Neuron (in vitro differentiated cells): ENCODE results near the gene C1QTNF6.

Experiments
- H2AFZ ChIP-seq: one replicate; pipeline ENCODE4 v1.6.1; 2013; ENCODE audit warnings: low read depth, mild to moderate bottlenecking, inconsistent platforms, low read length, moderate library complexity
- H3K27me3 ChIP-seq: one replicate; pipeline ENCODE4 v1.6.1; 2013; ENCODE audit warnings: low read length; ENCODE audit not compliant: insufficient read depth
- H3K36me3 ChIP-seq: one replicate; pipeline ENCODE4 v1.6.1; 2013; ENCODE audit warnings: low read length; ENCODE audit not compliant: insufficient read depth
- H3K4me1 ChIP-seq: one replicate; pipeline ENCODE4 v1.6.1; 2013; ENCODE audit warnings: low read length; ENCODE audit not compliant: insufficient read depth
- H3K4me3 ChIP-seq: 2 replicates; pipeline ENCODE4 v1.5.1; 2013; ENCODE audit warnings: mild to moderate bottlenecking, low read length, moderate library complexity
- H3K9me3 ChIP-seq: one replicate; pipeline ENCODE4 v1.6.1; 2013; ENCODE audit warnings: low read length

Gene C1QTNF6

DNA sequence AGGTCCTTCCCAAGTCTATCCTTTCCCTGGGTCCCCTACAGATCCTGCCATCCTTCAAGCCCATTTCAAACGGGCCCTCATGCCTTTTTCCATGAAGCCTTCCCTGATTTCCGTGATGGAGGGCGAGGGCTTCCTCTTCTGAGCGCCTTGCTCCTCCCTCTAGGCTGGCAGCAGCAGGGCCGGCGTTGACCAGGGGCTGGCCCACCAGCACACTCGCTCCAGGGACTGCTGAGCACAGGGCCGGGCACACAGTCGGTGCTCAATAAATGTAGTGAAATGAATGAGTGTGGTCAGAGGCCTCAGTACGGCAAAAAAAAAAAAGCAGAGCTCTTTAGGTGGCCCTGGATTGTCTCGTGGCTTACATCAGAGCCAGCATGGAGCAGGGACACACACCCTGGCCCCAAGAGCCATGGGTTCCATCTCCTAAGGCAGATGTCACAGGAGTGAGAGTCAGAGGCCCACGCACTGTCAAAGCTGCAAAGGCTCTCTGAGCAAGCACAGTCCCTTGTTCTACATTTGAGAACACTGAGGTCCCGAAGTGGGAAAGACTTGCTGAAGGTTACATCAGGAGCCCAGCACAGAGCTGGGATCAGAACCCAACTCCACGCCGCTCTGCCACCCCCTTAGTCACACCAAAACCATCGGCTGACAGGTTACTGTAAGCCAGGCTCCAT is 41.4 kb downstream of the C1QTNF6 start:
- Histone ChIP-seq H3K27me3 (peaks cover 7% of the 10 kb centered on the region), H3K4me1 (no peaks in the 10 kb centered on the region), H2AFZ (no peak overlapping the region), H3K36me3 (no peaks in the 10 kb centered on the region), H3K9me3 (no peaks in the 10 kb centered on the region), H3K4me3 (no peak overlapping the region)

GRCh38 chr22:37146051-37146385 is 42.0 kb downstream of the C1QTNF6 start:
- H2AFZ ChIP-seq: no peak overlapping the region
- H3K4me1 ChIP-seq: no peaks in the 10 kb centered on the region
- no peak overlapping the region for H3K4me3 ChIP-seq
- H3K27me3 ChIP-seq: peaks cover 7% of the 10 kb centered on the region
- H3K36me3 ChIP-seq: no peaks in the 10 kb centered on the region
- H3K9me3 ChIP-seq: no peaks in the 10 kb centered on the region

DNA sequence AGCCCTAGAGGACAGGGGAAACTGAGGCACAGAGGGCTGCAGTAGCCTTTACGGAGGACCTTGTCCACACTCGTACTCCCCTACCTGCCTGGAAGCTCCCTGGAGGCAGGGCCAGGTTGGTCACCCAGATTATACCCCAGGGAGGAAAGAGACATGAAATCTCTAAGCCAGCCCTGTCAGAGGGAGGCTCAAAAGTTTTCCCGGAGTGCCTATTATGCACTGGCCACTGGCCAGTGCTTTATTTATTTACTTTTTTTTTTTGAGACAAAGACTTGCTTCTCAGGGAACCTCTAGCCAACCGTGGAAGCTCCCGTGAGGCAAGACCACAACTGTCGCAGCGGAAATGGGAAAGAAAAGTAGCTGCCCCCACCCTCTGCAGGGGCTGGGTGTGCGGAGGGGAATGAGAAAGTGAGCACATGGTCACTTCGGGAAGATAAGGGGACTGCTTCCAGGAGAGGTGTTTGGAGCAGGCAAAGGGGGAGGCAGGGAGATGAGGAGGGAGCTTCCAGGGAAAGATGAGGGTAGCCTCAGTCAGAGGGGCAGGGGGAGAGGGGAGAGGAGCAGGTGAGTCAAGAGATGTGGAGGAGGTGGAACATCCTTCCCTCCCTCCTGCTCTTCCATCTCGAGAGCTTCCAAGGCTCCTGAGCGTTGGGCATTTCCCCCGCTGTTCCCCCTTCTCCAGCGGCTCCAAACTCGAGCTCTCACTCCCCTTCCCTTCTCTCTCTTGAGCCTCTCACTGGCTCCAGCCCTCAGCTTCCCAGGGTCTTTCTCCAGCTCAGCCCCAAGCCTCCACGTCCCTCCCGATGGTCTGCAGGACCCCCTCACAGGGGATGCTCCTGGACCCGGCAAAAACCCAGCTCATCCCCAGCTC is 42.6 kb downstream of the C1QTNF6 start:
- H3K4me3 ChIP-seq: no peak overlapping the region
- peaks cover 7% of the 10 kb centered on the region for H3K27me3 ChIP-seq
- no peaks in the 10 kb centered on the region for H3K9me3 ChIP-seq
- no peaks in the 10 kb centered on the region for H3K36me3 ChIP-seq
- H3K4me1 ChIP-seq: no peaks in the 10 kb centered on the region
- H2AFZ ChIP-seq: no peak overlapping the region

DNA sequence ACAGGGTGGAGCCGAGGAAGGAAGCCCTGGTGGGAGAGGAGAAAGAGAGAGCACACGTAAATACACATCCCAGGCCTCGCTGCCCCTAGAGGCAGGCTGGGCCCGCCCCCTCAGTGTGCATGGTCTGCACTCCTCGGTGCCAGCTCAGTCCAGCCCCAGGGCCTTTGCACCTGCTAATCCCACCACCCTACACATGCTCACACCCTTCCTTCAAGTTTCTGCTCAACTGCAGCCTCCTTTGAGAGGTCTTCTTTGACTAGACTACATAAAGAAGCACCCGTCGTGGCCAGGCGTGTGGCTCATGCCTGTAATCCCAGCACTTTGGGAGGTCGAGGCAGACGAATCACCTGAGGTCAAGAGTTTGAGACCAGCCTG is 43.9 kb downstream of the C1QTNF6 start:
- Histone ChIP-seq H3K27me3 (peaks cover 7% of the 10 kb centered on the region), H3K36me3 (no peaks in the 10 kb centered on the region), H3K9me3 (no peaks in the 10 kb centered on the region), H2AFZ (no peak overlapping the region), H3K4me3 (no peak overlapping the region), H3K4me1 (no peaks in the 10 kb centered on the region)

- H2AFZ ChIP-seq: no peak overlapping the region
- peaks cover 7% of the 10 kb centered on the region for H3K27me3 ChIP-seq
- H3K9me3 ChIP-seq: no peaks in the 10 kb centered on the region
- H3K4me3 ChIP-seq: no peak overlapping the region
- no peaks in the 10 kb centered on the region for H3K4me1 ChIP-seq
- H3K36me3 ChIP-seq: no peaks in the 10 kb centered on the region
These were observed 46.1 kb downstream of the C1QTNF6 start for GRCh38 chr22:37141971-37142370.

DNA sequence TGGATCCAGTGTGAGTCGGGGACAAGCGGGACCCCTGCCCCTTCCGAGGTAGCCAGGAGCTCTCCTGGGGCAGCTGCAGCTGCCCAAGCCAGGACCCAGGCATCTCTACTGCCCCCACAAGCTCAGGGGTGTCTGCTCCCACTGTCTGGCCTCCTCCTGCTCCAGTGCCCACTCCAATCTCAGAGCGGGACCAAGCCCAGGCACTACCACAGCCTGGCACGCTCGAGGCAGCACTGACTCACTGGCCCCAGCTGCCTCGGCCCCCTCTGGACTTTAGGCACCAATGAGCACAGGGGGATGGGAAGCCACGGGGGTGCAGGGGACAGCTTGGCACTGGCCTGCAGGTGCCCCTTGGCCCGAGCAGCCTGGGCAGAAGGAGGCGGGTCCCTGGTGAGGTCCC is 46.6 kb downstream of the C1QTNF6 start:
- Histone ChIP-seq H3K4me3 (no peak overlapping the region), H2AFZ (no peak overlapping the region), H3K9me3 (no peaks in the 10 kb centered on the region), H3K4me1 (no peaks in the 10 kb centered on the region), H3K36me3 (no peaks in the 10 kb centered on the region), H3K27me3 (peaks cover 7% of the 10 kb centered on the region)

DNA sequence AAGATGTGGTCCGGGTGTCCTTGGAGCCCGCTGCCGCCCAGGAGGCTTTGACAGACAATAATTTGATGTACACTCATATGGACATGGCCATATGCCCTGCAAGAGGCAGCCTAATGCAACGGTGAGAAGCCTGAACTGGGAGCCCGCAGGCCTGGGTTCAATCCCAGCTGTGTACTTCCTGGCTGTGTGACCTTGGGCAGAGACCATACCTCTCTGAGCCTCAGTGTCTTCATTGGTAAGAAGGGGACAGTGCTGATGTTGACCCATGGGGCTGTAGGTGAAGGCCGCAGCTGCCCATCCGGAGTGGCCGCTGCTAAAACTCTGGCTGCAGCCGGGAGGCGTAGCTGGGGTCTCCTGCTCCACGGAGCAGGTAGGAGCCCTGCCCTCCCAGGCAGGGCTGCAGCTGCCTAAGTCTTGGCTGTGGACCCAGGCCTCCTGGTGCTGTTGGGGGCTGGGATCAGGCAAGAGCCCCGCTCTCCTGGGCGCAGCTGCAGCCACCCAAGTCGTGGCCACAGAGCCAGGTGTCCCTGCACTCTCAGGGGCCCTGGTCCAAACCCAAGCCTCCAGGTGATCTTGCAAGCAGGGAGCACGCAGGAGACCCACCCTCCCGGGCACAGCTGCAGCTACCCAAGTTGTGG is 47.2 kb downstream of the C1QTNF6 start:
- Histone ChIP-seq H3K9me3 (no peaks in the 10 kb centered on the region), H3K36me3 (no peaks in the 10 kb centered on the region), H2AFZ (no peak overlapping the region), H3K4me1 (no peaks in the 10 kb centered on the region), H3K27me3 (peaks cover 5% of the 10 kb centered on the region), H3K4me3 (no peak overlapping the region)

DNA sequence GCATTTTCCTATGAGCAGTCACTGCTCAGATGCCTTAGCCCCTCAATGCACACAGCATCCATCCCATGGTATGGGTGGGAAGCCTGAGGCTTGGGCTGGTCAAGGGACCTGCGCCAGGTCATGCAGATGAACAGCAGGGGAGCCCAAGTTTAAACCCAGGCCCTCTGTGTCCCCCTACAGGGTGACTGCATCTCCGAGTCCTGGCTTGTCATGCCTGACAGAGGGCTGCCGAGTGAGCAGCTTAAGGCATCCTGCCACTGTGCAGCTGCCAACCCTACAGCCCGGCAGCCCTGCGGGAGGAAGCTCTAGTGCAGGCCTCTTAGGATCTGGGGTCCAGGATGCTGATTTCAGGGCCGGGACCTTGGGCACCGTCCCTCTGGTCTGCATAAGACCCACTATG is 48.3 kb downstream of the C1QTNF6 start:
- no peak overlapping the region for H2AFZ ChIP-seq
- no peaks in the 10 kb centered on the region for H3K4me1 ChIP-seq
- H3K36me3 ChIP-seq: no peaks in the 10 kb centered on the region
- H3K27me3 ChIP-seq: no peaks in the 10 kb centered on the region
- no peaks in the 10 kb centered on the region for H3K9me3 ChIP-seq
- no peak overlapping the region for H3K4me3 ChIP-seq

DNA sequence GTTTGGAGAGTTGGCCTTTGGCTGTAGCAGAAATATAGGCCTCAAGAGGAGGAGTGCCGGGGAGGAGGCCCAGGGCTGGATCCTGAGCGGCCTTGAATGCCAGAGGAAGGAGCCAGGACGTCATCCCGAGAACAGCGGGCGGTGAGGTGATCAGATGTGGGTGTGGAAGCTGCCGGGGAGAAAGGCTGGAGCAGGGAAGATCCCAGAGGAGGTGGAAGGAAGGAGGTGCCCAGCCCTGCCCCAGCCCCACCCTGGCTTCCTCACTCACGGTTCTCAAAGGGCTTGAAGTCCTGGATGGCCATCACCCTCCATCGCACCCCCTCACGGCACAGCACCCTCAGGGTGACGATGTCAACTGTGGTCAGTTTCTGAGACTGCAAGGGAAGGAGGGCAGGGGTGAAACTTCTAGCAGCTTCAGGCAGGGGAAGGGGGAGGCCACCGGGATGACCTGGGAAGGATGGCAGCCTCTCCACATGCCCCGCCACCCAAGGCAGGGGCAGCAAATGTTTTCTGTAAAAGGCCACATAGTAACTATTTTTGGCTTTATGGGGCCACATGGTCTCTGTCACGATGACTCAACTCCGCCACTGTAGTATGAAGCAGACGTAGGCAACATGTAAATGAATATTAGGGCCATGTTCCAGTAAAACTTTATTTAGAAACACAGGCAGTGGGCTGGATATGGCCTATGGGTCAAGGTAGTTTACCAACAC is 49.0 kb downstream of the C1QTNF6 start:
- Histone ChIP-seq H2AFZ (no peak overlapping the region), H3K4me1 (no peaks in the 10 kb centered on the region), H3K9me3 (no peaks in the 10 kb centered on the region), H3K36me3 (no peaks in the 10 kb centered on the region), H3K4me3 (no peak overlapping the region), H3K27me3 (no peaks in the 10 kb centered on the region)

- Histone ChIP-seq H3K27me3 (no peaks in the 10 kb centered on the region), H2AFZ (no peak overlapping the region), H3K36me3 (no peaks in the 10 kb centered on the region), H3K9me3 (no peaks in the 10 kb centered on the region), H3K4me3 (no peak overlapping the region), H3K4me1 (no peaks in the 10 kb centered on the region)
These were observed 50.0 kb downstream of the C1QTNF6 start for GRCh38 chr22:37137903-37138665.

- Histone ChIP-seq H3K9me3 (no peaks in the 10 kb centered on the region), H3K36me3 (no peaks in the 10 kb centered on the region), H3K4me1 (no peaks in the 10 kb centered on the region), H3K27me3 (no peaks in the 10 kb centered on the region), H3K4me3 (no peak overlapping the region), H2AFZ (no peak overlapping the region)
These were observed 50.9 kb downstream of the C1QTNF6 start for GRCh38 chr22:37137131-37137530.

GRCh38 chr22:37135023-37135422 is 53.0 kb downstream of the C1QTNF6 start:
- no peaks in the 10 kb centered on the region for H3K9me3 ChIP-seq
- no peaks in the 10 kb centered on the region for H3K4me1 ChIP-seq
- H2AFZ ChIP-seq: no peak overlapping the region
- no peak overlapping the region for H3K4me3 ChIP-seq
- no peaks in the 10 kb centered on the region for H3K36me3 ChIP-seq
- no peaks in the 10 kb centered on the region for H3K27me3 ChIP-seq
